GM23338 (cell line): Measurements from ENCODE around the gene NPIPB5. TPM values are rescaled to one million over a fixed set of nuclear protein-coding genes. Genes with fewer than 3 reads are reported as not detected.
"Not testable (repeated sequence)": the region's sequence is repeated elsewhere in the genome, so short reads cannot be mapped to it uniquely, and the experiment has no call there.

ENCODE experiments used
- ATAC-seq: fragments of 200-7000 bp; cut with Tn5 transposase; 3 replicates; pipeline ENCODE4 v1.9.1; 2020
- DNase-seq: peaks from one replicate; pipeline ENCODE4 v3.0.0-alpha.2; 2015; ENCODE audit warnings: low spot score
- H2AFZ ChIP-seq: fragments of 200-600 bp; sonication (generic); 2 replicates; pipeline ENCODE4 v1.8.0; 2016; ENCODE audit warnings: antibody characterized with exemption, mild to moderate bottlenecking, moderate library complexity
- H3F3A ChIP-seq: fragments of 200-600 bp; sonication (generic); replicated peaks from 2 replicates; pipeline ENCODE4 v1.8.0; 2017; ENCODE audit warnings: antibody characterized with exemption, mixed run types, low read depth
- H3K27ac ChIP-seq: fragments of 200-600 bp; sonication (generic); 2 replicates; pipeline ENCODE4 v1.6.1; 2016; ENCODE audit warnings: low read depth
- H3K27me3 ChIP-seq: fragments of 200-600 bp; sonication (generic); 2 replicates; pipeline ENCODE4 v1.8.0; 2016; ENCODE audit warnings: mild to moderate bottlenecking, mixed run types, moderate library complexity; ENCODE audit not compliant: insufficient read depth
- H3K36me3 ChIP-seq: fragments of 200-600 bp; sonication (generic); 2 replicates; pipeline ENCODE4 v1.8.0; 2016; ENCODE audit warnings: mild to moderate bottlenecking; ENCODE audit not compliant: insufficient read depth
- H3K4me1 ChIP-seq: fragments of 200-600 bp; sonication (generic); 2 replicates; pipeline ENCODE4 v1.8.0; 2016; ENCODE audit warnings: mild to moderate bottlenecking, moderate library complexity; ENCODE audit not compliant: insufficient read depth
- H3K4me2 ChIP-seq: fragments of 200-600 bp; sonication (generic); 2 replicates; pipeline ENCODE4 v1.7.1; 2017; ENCODE audit warnings: mixed run types
- H3K4me3 ChIP-seq: fragments of 200-600 bp; sonication (generic); 2 replicates; pipeline ENCODE4 v1.6.1; 2016; ENCODE audit warnings: mixed run types
- H3K79me2 ChIP-seq: fragments of 200-600 bp; sonication (generic); replicated peaks from 2 replicates; pipeline ENCODE4 v1.8.0; 2017; ENCODE audit warnings: mild to moderate bottlenecking; ENCODE audit not compliant: insufficient read depth
- H3K9me2 ChIP-seq: fragments of 200-600 bp; sonication (generic); 2 replicates; pipeline ENCODE4 v1.8.0; 2017; ENCODE audit not compliant: insufficient read depth
- H4K20me1 ChIP-seq: fragments of 200-600 bp; sonication (generic); replicated peaks from 2 replicates; pipeline ENCODE4 v1.8.0; 2017; ENCODE audit warnings: mild to moderate bottlenecking; ENCODE audit not compliant: insufficient read depth
- H3K27ac Mint-ChIP-seq: 2 replicates; pipeline ENCODE4 v1.8.0; 2020; ENCODE audit warnings: inconsistent platforms, mild to moderate bottlenecking, moderate library complexity, mixed read lengths
- H3K27me3 Mint-ChIP-seq: 3 replicates; pipeline ENCODE4 v1.8.0; 2022; ENCODE audit warnings: low read depth, mild to moderate bottlenecking, moderate library complexity, mixed read lengths, inconsistent platforms; ENCODE audit not compliant: insufficient read depth, poor library complexity
- H3K36me3 Mint-ChIP-seq: 3 replicates; pipeline ENCODE4 v1.8.0; 2021; ENCODE audit warnings: low read depth, mild to moderate bottlenecking, inconsistent platforms, moderate library complexity, mixed read lengths
- H3K4me1 Mint-ChIP-seq: 3 replicates; pipeline ENCODE4 v1.8.0; 2020; ENCODE audit warnings: mild to moderate bottlenecking, inconsistent platforms, mixed read lengths
- H3K4me3 Mint-ChIP-seq: 3 replicates; pipeline ENCODE4 v1.8.0; 2021; ENCODE audit warnings: moderate library complexity, mild to moderate bottlenecking, inconsistent platforms, mixed read lengths
- H3K9me3 Mint-ChIP-seq: 3 replicates; pipeline ENCODE4 v1.8.0; 2020; ENCODE audit warnings: moderate library complexity, mild to moderate bottlenecking, inconsistent platforms, mixed read lengths
- POLR2AphosphoS5 ChIP-seq: IDR thresholded peaks from 2 replicates; pipeline ENCODE4 v1.6.1; 2016; ENCODE audit warnings: antibody characterized with exemption, low read depth
- long read RNA-seq: library from polyadenylated mRNA; unstranded; transcript quantifications from one replicate; pipeline ENCODE4 v2.0.0, GENCODE V29; 2020; ENCODE audit not compliant: unreplicated experiment
- polyA plus RNA-seq: library from polyadenylated mRNA; unstranded; fragments of >200 nt; fragmentation: Nextera tagmentation; extraction: Ambion mirVana; gene quantifications from 2 replicates; pipeline ENCODE4 v1.2.1, GENCODE V29; 2016
- total RNA-seq: library from RNA; depleted of rRNA; stranded (reverse); fragments of >200 nt; shearing (Covaris generic); gene quantifications from 2 replicates; pipeline ENCODE4 v1.2.3, GENCODE V29; 2014; rRNA removed

NPIPB5 gene
- total RNA-seq (271 and 308 TPM in 2 replicates), polyA plus RNA-seq (97.8 and 144 TPM in 2 replicates)
- long read RNA-seq, partial matches to known transcripts, result 0 of 2 reads
- long read RNA-seq, other reads (novel, unspliced or antisense), result 2 of 2 reads

DNA sequence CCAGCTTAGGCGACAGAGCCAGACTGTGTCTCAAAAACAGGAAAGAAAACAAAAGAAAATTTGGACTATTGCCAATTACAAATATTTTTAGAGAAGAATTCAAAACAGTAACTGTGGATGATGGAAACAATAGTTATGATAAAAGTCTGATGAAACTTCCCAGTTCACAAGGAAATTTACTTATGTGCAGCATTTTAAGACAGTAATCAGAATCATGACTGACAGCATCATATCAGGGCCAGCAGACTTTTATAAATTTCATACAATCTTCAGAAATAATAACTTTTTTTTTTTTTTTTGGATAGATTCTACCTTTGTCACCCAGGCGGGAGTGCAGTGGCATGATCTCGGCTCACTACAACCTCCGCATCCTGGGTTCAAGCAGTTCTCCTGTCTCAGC is at the start of gene NPIPB5:
NPIPB5 (plus strand) TSS at position 301 of the 400 bp plus-strand sequence. CDS start 2,911 bp downstream, outside the sequence.
- H3K27ac Mint-ChIP-seq, H3F3A ChIP-seq: not testable (repeated sequence)

DNA sequence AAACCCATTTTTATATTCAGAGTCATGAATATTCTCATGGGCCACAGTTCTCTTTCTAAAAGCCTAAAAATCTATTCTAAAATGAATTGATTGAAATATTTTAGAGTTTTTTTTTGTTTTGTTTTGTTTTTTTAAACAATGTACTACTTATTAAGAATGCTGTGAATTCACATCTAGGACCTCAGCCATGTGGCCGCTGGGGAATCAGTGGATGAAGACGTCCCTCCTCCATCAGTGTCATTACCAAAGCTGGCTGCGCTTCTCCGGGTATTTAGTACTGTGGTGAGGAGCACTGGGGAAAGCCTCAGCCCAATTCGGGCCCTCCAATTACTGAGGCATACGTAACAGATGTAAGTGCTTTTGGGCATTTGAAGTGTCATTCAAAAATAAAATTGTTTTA is 41.8 kb upstream of the NPIPB5 start:
- not testable (repeated sequence) for H3K4me3 Mint-ChIP-seq, H3K27ac Mint-ChIP-seq, H3K4me2 ChIP-seq

More for the DNA sequence above, at the start of gene NPIPB5:
- H3K36me3 ChIP-seq, ATAC-seq, H3K4me1 ChIP-seq, H2AFZ ChIP-seq, H4K20me1 ChIP-seq, H3K4me3 Mint-ChIP-seq, DNase-seq, H3K27ac ChIP-seq, H3K27me3 Mint-ChIP-seq, H3K9me2 ChIP-seq, H3K79me2 ChIP-seq, H3K4me2 ChIP-seq, H3K36me3 Mint-ChIP-seq, H3K4me1 Mint-ChIP-seq, H3K4me3 ChIP-seq, H3K27me3 ChIP-seq, H3K9me3 Mint-ChIP-seq: not testable (repeated sequence)

GRCh38 chr16:22537996-22538395 is 27.3 kb downstream of the NPIPB5 start:
- not testable (repeated sequence) for H3K9me3 Mint-ChIP-seq, H3K27me3 ChIP-seq
- 0 out of 2 replicates have a peak overlapping the region, but pooled peaks have one; percentile 65 for H3K27ac Mint-ChIP-seq

More for the DNA sequence above, 41.8 kb upstream of the NPIPB5 start:
- H2AFZ ChIP-seq, ATAC-seq, H3K36me3 Mint-ChIP-seq, H3K27ac ChIP-seq, H3K79me2 ChIP-seq, DNase-seq, H3F3A ChIP-seq, H3K4me1 ChIP-seq, H4K20me1 ChIP-seq, H3K36me3 ChIP-seq, H3K9me2 ChIP-seq, H3K27me3 ChIP-seq, H3K9me3 Mint-ChIP-seq, H3K4me3 ChIP-seq, H3K27me3 Mint-ChIP-seq, H3K4me1 Mint-ChIP-seq: not testable (repeated sequence)

DNA sequence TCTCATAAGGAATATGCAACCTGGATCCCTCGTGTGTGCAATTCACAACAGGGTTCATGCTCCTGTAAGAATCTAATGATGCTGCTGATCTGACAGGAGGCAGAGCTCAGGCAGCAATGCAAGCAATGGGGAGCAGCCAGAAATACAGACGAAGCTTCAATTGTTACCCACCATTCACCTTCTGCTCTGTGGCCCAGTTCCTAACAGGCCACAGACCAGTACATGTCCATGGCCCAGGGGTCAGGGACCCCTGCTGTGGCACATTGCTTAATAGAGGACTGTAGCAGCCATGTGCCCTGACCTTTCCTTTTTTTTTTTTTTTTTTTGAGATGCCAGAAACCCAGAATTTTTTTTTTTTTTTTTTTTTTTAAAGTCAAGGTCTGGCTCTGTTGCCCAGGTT is 34.1 kb downstream of the NPIPB5 start:
- not testable (repeated sequence) for H3K4me1 Mint-ChIP-seq, H3K27me3 ChIP-seq, H3K36me3 Mint-ChIP-seq, H3F3A ChIP-seq, H3K36me3 ChIP-seq, H3K4me1 ChIP-seq, H4K20me1 ChIP-seq, H3K79me2 ChIP-seq, H3K27ac Mint-ChIP-seq, H2AFZ ChIP-seq, ATAC-seq, H3K27ac ChIP-seq, H3K9me2 ChIP-seq, H3K4me2 ChIP-seq, H3K4me3 Mint-ChIP-seq, H3K9me3 Mint-ChIP-seq, H3K4me3 ChIP-seq, H3K27me3 Mint-ChIP-seq, DNase-seq

More at GRCh38 chr16:22537996-22538395, 27.3 kb downstream of the NPIPB5 start:
- H2AFZ ChIP-seq, H3K9me2 ChIP-seq, H3K4me1 Mint-ChIP-seq, H3K36me3 Mint-ChIP-seq, H3K36me3 ChIP-seq, H3F3A ChIP-seq, H3K79me2 ChIP-seq, H3K27me3 Mint-ChIP-seq, H3K4me1 ChIP-seq, H3K4me3 ChIP-seq, H3K4me2 ChIP-seq, H3K4me3 Mint-ChIP-seq, ATAC-seq, H4K20me1 ChIP-seq, H3K27ac ChIP-seq: not testable (repeated sequence)
- peak; percentile 8 for DNase-seq
- TF ChIP-seq POLR2AphosphoS5, result peak; percentile 19; the same call in 1 of the 2 replicates

DNA sequence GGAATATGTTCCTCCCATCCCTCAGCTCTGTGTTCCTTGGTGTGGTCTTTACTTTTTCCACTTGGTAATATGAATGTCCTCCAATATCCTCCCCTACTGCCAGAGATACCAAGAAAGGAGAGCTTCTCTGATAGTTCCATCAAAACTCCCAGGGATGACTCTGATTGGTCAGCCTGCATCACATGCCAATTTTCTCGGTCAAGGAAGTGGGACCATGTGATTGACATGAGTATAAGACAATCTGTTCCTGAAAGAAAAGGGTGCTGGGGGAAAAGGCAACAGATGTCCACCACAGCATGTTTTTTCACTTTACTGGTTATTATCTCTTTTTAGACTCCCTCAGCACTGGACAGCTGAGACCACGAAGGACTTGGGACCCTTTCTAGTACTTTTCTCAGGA is 35.9 kb downstream of the NPIPB5 start:
- not testable (repeated sequence) for H4K20me1 ChIP-seq, ATAC-seq, H3K4me2 ChIP-seq, H3K36me3 Mint-ChIP-seq, H3K36me3 ChIP-seq, H3K27ac Mint-ChIP-seq, DNase-seq, H3K4me3 Mint-ChIP-seq, H3K27me3 Mint-ChIP-seq, H3K4me1 ChIP-seq, H3K27me3 ChIP-seq, H2AFZ ChIP-seq, H3K79me2 ChIP-seq, H3F3A ChIP-seq, H3K9me3 Mint-ChIP-seq, H3K4me1 Mint-ChIP-seq, H3K4me3 ChIP-seq, H3K9me2 ChIP-seq, H3K27ac ChIP-seq

DNA sequence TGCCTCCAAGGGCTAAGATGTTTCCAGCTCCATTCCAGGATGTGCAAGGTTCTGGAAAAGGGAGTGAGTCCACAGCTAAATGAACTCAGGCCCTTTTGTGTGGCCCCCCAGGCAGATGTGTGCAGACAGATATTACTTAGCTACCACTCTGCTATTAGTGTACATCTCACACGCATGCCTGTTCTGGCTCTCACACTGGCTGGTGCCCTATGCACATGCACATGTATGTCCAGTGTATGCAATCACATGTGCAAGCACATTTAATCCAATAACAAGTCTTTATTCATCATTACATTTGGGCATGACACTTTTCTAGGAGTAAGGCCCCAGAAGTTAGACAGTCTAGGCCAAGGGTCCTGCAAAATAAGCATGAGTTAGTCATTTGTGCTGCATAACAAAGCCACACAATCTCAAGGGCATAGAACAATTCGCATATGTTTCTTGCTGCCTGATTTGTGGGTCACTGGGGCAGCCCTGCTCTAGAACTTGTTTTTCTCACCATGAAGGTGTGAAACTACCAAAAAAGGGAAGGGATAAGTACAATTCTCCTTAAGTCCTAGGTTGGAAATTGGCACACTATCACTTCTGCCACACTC is 36.6 kb downstream of the NPIPB5 start:
- H3K79me2 ChIP-seq, H3K4me3 ChIP-seq, H3K4me1 Mint-ChIP-seq, H3K4me2 ChIP-seq, H3K27ac ChIP-seq, H3K36me3 ChIP-seq, H3K27ac Mint-ChIP-seq, H3K4me1 ChIP-seq, H3F3A ChIP-seq, H3K4me3 Mint-ChIP-seq, DNase-seq, H3K27me3 ChIP-seq, H4K20me1 ChIP-seq, H3K9me2 ChIP-seq, H3K27me3 Mint-ChIP-seq, H3K36me3 Mint-ChIP-seq, H3K9me3 Mint-ChIP-seq, ATAC-seq: not testable (repeated sequence)
- 0 out of 2 replicates have a peak overlapping the region, but pooled peaks have one; percentile 63 for H2AFZ ChIP-seq
